DMS153 treated with DMSO at 0.1 percent for 48 hours (cell line): ENCODE results near the gene ACD.

Source experiments
- DNase-seq: peaks from one replicate; lab custom pipeline; 2025; ENCODE audit not compliant: unreplicated experiment; lab: John Stamatoyannopoulos, UW

ACD gene

GRCh38 chr16:67662653-67663010 lies 2.6 kb upstream of the ACD start:
- no peak for DNase-seq

GRCh38 chr16:67661886-67662652 lies 2.0 kb upstream of the ACD start:
- DNase-seq: no peak

DNA sequence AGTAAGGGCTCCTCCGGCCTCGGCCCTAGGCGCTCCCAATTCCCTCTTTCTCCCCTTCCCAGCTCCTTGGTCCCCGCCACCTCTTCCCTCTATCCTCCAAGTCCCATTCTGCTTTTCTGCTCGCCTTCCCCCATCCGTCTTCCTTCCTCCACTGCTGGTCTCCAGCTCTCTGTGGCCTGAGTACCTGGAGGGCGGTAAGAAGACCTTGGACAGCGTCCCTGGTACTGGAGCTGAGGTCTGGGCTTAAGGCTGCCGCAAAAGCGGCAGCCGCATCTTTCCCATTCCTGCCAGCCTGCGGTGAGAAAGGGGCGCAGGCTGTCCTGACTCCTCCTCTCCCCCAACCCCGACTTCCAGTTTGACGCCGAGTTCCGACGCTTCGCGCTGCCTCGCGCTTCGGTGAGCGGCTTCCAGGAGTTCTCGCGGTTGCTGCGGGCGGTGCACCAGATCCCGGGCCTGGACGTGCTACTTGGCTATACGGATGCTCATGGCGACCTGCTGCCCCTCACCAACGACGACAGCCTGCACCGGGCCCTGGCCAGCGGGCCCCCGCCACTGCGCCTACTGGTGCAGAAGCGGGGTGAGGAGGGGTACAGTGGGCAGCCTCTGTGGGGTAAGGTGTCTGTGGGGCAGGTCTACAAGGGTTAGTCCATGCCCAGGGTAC lies 1.2 kb upstream of the ACD start:
- no peak for DNase-seq

DNA sequence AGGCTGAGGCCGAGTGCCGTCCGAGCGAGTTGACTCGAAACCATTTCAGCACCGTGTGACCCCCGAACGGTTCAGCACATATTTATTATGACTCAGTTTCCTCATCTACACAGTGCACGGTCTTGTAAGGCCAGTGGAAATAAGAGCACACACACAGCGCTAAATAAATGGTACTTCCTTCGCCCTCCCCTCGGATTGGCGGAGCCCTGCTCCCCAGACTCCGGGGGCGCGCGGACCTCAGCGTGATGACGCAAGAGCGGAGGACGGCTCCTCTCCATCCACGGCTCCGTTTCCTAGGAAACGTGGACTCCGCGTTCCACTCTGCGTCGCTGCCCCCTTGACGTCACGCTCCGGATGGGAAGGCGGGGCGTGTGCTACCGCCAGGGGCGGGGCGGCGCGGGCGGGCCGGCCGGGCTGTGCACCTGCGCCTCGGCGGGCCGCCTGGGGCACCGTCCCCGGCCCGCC lies 536 bp upstream of the ACD start, which contains the start of gene PARD6A:
PARD6A (plus strand) TSS at position 397 of the 465 bp plus-strand sequence. CDS start 79 bp downstream, outside the sequence.
- DNase-seq: peak; percentile 96

- DNase-seq: no peak
Observed at GRCh38 chr16:67658849-67659674, 998 bp downstream of the ACD start.

DNA sequence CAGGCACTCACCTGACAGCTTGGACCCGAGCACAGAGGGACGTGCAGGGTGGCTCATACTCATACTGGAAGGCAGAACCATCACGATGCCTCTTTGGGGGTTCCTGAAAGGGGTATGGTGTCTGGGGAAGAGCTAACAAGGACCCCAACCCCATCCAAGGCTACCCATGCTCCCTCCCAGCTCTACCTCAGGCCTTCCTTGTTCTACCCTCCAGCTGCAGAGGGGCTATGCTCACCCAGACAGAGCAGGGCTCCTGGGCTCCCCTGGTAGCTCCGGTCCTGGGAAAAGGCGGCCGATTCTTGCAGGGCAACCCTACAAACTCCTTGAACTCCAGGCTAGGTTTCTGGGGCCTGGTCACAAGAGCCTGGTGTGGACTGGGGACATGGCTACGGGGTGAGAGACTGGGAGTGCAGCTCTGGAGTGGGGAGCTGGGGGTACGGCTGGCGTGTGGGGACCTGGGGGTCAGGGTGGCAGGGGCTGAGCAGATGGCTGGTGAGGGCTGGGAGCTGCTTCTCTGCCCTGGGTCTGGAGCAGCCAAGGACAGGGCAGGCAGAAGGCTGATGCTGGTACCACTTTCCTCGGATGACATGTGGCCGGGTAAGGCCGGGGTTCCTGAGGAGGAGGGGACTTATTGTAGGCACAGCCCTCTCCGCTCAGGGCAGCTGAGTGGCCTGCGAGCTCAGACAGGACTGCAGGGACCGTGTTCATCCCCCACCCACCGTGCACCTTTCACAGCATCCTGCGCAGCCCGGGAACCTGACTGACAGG lies 2.1 kb downstream of the ACD start:
- no peak for DNase-seq

GRCh38 chr16:67657017-67657608 lies 2.9 kb downstream of the ACD start:
- DNase-seq: no peak

- DNase-seq: no peak
Observed at GRCh38 chr16:67656344-67657016, 3.6 kb downstream of the ACD start.

DNA sequence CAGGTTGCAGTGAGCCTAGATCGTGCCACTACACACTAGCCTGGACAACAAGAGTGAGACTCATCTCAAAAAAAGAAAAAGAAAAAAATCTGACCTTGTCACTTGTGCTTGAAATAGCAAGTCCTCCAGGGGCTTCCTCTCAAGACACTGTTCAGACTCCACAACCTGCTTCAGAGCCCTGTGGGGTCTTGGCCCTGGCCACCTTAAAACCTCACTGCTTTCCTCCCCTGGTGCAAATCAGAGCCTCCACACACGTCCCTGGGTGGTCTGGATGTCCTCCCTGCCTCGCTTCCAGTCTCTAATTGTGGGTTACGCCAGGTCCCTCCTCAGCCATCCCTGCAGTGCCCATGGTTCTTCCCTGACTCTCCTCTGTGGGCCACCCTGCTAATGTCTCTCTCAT lies 4.7 kb downstream of the ACD start:
- DNase-seq: no peak

- DNase-seq: no peak
Observed at GRCh38 chr16:67654403-67654911, 5.6 kb downstream of the ACD start.

DNA sequence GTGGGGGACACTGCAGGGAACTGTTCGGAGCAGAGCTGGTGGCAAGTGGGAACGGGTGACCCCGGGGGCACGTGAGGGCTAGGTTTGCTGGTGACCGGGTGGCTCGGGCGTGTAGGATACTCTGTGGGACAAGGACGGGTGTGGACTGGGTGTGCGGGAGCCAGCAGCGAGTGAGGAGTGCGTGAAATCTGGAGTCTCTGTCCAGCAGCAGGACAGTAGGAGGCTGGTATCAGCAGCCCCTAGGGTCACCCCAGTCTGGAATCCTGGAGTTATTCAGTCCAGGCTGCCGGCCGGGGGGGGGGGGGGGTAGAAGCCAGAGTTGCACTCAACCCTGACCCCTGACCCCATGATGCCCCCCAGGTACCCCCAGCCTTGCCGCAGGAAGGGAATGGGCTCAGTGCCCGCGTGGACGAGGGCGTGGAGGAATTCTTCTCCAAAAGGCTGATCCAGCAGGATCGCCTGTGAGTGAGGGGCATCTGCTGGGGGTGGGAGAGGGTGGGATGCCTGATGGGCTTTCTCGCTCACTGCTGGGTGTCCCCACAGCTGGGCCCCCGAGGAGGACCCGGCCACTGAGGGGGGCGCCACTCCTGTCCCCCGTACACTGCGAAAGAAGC lies 6.2 kb downstream of the ACD start:
- no peak for DNase-seq

GRCh38 chr16:67653128-67653788 lies 6.8 kb downstream of the ACD start:
- DNase-seq: no peak

GRCh38 chr16:67652578-67653127 lies 7.4 kb downstream of the ACD start:
- no peak for DNase-seq

- DNase-seq: no peak
Observed at GRCh38 chr16:67651847-67652246, 8.2 kb downstream of the ACD start.

DNA sequence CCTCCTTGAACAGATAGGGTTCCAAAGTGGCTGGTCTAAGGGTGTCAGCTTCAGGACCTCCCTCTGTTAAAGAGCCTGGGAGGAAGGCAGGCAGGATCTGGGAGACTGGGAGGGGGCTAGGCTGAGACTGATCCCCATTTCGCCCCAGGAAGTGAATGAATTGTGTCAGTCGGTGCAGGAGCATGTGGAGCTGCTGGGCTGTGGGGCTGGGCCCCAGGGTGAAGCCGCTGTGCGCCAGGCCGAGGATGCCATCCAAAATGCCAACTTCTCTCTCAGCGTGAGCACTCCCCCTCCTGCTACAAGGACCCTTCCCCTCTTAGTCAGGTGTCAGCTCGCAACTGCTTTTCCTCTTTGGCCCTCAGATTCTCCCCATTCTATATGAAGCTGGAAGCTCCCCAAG lies 9.0 kb downstream of the ACD start:
- DNase-seq: no peak

DNA sequence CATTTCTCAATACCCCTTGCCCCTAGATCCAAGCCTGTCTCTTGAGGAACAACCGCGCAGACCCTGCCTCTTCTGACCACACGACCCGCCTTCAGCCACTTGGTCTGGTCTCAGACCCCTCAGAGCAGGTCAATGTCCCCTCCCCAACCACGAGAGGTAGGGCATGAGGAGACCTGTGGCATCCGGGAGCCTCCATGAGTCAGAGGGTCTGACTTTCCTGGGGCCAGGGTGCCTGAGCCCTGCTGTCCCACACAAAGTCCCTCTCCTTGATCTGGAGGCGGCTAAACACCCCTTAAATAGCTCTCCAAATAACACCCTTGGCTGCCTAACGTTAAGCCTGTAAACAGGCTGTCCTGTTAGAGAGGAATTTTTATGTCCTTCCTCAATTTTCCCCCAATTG lies 10.0 kb downstream of the ACD start:
- no peak for DNase-seq

DNA sequence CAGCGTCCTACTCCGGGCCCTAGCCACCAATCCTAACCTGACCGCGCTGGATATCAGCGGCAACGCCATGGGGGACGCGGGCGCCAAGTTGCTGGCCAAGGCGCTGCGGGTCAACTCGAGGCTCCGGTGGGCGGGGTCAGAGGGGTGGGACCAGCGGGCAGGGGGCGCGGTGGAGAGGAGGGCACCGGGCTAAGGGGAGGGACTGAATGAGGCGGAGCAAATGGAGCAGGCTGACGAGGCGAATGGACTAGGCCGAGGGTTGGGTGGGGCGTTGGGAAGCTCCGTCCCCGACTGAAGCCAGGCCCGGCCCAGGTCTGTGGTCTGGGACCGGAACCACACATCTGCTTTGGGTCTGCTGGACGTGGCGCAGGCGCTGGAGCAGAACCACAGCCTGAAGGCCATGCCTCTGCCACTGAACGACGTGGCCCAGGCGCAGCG lies 10.5 kb downstream of the ACD start:
- DNase-seq: no peak

- no peak for DNase-seq
Observed at GRCh38 chr16:67648764-67649407, 11.2 kb downstream of the ACD start.
